ENCODE results near the gene DGKI. TPM values are rescaled to one million over a fixed set of nuclear protein-coding genes. Genes with fewer than 3 reads are reported as not detected.

Gene DGKI
- total RNA-seq, 1 donor from 2014 or later, result 3.1 TPM

- TF ChIP-seq CTCF (IDR thresholded peaks at IDR 0.05), result no peak
- Mint-ChIP-seq H3K9me3 (ENCODE audit: unreplicated experiment) (peaks cover 11% of the 10 kb centered on the region), H3K27ac (ENCODE audit: unreplicated experiment) (no peak overlapping the region), H3K4me1 (ENCODE audit: unreplicated experiment) (peaks cover 8% of the 10 kb centered on the region), H3K4me3 (ENCODE audit: unreplicated experiment) (no peak overlapping the region), H3K36me3 (ENCODE audit: unreplicated experiment) (no peaks in the 10 kb centered on the region), H3K27me3 (ENCODE audit: unreplicated experiment) (no peaks in the 10 kb centered on the region)
- no peak for DNase-seq (ENCODE audit: extremely low spot score, unreplicated experiment)
These were observed 55.9 kb downstream of the DGKI start for GRCh38 chr7:137790828-137791227.

- peaks cover 2% of the 10 kb centered on the region for H3K36me3 Mint-ChIP-seq (ENCODE audit: unreplicated experiment)
- H3K27me3 Mint-ChIP-seq (ENCODE audit: unreplicated experiment), result no peaks in the 10 kb centered on the region
- DNase-seq (ENCODE audit: extremely low spot score, unreplicated experiment), result no peak
- H3K9me3 Mint-ChIP-seq (ENCODE audit: unreplicated experiment), result peaks cover 17% of the 10 kb centered on the region
- TF ChIP-seq CTCF (IDR thresholded peaks at IDR 0.05), result no peak
- peak overlapping the region; percentile 35 for H3K27ac Mint-ChIP-seq (ENCODE audit: unreplicated experiment)
- peaks cover 8% of the 10 kb centered on the region for H3K4me1 Mint-ChIP-seq (ENCODE audit: unreplicated experiment)
- no peak overlapping the region for H3K4me3 Mint-ChIP-seq (ENCODE audit: unreplicated experiment)
These were observed 57.4 kb downstream of the DGKI start for GRCh38 chr7:137789215-137789882.

- Mint-ChIP-seq H3K36me3 (ENCODE audit: unreplicated experiment) (peaks cover 8% of the 10 kb centered on the region), H3K9me3 (ENCODE audit: unreplicated experiment) (peaks cover 33% of the 10 kb centered on the region), H3K27ac (ENCODE audit: unreplicated experiment) (no peak overlapping the region), H3K4me1 (ENCODE audit: unreplicated experiment) (peaks cover 8% of the 10 kb centered on the region), H3K4me3 (ENCODE audit: unreplicated experiment) (no peak overlapping the region), H3K27me3 (ENCODE audit: unreplicated experiment) (no peaks in the 10 kb centered on the region)
- DNase-seq (ENCODE audit: extremely low spot score, unreplicated experiment), result no peak
- TF ChIP-seq CTCF (IDR thresholded peaks at IDR 0.05), result no peak
These were observed 59.3 kb downstream of the DGKI start for GRCh38 chr7:137787301-137787976.

- DNase-seq (ENCODE audit: extremely low spot score, unreplicated experiment), result no peak
- peaks cover 10% of the 10 kb centered on the region for H3K9me3 Mint-ChIP-seq (ENCODE audit: unreplicated experiment)
- H3K36me3 Mint-ChIP-seq (ENCODE audit: unreplicated experiment), result peaks cover 6% of the 10 kb centered on the region
- H3K27ac Mint-ChIP-seq (ENCODE audit: unreplicated experiment), result no peak overlapping the region
- TF ChIP-seq CTCF (IDR thresholded peaks at IDR 0.05), result no peak
- no peak overlapping the region for H3K4me3 Mint-ChIP-seq (ENCODE audit: unreplicated experiment)
- peaks cover 14% of the 10 kb centered on the region for H3K4me1 Mint-ChIP-seq (ENCODE audit: unreplicated experiment)
- H3K27me3 Mint-ChIP-seq (ENCODE audit: unreplicated experiment), result no peaks in the 10 kb centered on the region
These were observed 68.3 kb downstream of the DGKI start for GRCh38 chr7:137778511-137778910.

- Mint-ChIP-seq H3K27ac (ENCODE audit: unreplicated experiment) (peak overlapping the region; percentile 50), H3K4me1 (ENCODE audit: unreplicated experiment) (peaks cover 34% of the 10 kb centered on the region), H3K27me3 (ENCODE audit: unreplicated experiment) (no peaks in the 10 kb centered on the region), H3K9me3 (ENCODE audit: unreplicated experiment) (no peaks in the 10 kb centered on the region), H3K4me3 (ENCODE audit: unreplicated experiment) (no peak overlapping the region), H3K36me3 (ENCODE audit: unreplicated experiment) (no peaks in the 10 kb centered on the region)
- TF ChIP-seq CTCF (IDR thresholded peaks at IDR 0.05), result no peak
- no peak for DNase-seq (ENCODE audit: extremely low spot score, unreplicated experiment)
These were observed 72.0 kb downstream of the DGKI start for GRCh38 chr7:137774793-137775201.

All from osteocyte (in vitro differentiated cells).